Stimulated activated effector memory CD8-positive, alpha-beta T cell treated with anti-CD3 and anti-CD28 coated beads, Interleukin-12 subunit alpha, Interleukin-12 subunit beta, amount 100 ng/mL, for 72 hours (primary cell): ENCODE results near the gene SPA17.

Experiments used
- ATAC-seq: fragments of 150-1000 bp; cut with Tn5 transposase; 2 replicates; pipeline ENCODE4 v1.10.0; 2021
- DNase-seq, 2 donors: peaks; one replicate each; pipeline ENCODE4 v3.0.0; 2021 to 2022; ENCODE audit warnings: low spot score in 2 of 2
- H3K27ac Mint-ChIP-seq: one replicate; pipeline ENCODE4 v1.8.0; 2022; ENCODE audit warnings: mild to moderate bottlenecking, mixed read lengths
- H3K36me3 Mint-ChIP-seq: one replicate; pipeline ENCODE4 v1.8.0; 2022; ENCODE audit warnings: mild to moderate bottlenecking, mixed read lengths
- H3K4me1 Mint-ChIP-seq: one replicate; pipeline ENCODE4 v1.8.0; 2022; ENCODE audit warnings: mixed read lengths
- H3K4me3 Mint-ChIP-seq: one replicate; pipeline ENCODE4 v1.8.0; 2022; ENCODE audit warnings: mild to moderate bottlenecking, mixed read lengths
- H3K9me3 Mint-ChIP-seq: one replicate; pipeline ENCODE4 v1.8.0; 2022; ENCODE audit warnings: mixed read lengths

SPA17 gene

DNA sequence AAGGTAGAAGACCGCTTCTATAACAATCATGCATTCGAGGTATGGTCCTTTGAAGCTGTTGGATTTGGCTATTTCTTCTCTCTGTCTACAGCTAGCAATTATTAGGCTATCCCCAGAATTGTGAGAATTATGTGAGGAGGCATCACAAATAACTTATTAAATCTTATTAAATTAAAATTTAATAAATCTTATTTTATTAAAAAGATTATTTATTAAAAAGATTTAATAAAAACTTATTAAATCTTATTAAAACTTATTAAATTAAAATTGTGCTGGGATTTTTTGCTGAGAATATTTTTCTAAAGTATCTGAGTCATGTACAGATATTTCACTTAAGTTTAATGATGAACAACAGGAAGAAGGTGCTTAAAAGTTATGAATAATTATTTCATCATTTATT, 7.7 kb downstream of the SPA17 start:
- Mint-ChIP-seq H3K4me1 (no peaks in the 10 kb centered on the region), H3K36me3 (no peaks in the 10 kb centered on the region), H3K27ac (no peak overlapping the region), H3K9me3 (peaks cover 9% of the 10 kb centered on the region), H3K4me3 (no peak overlapping the region)
- DNase-seq = no peak
- no peak for ATAC-seq

DNA sequence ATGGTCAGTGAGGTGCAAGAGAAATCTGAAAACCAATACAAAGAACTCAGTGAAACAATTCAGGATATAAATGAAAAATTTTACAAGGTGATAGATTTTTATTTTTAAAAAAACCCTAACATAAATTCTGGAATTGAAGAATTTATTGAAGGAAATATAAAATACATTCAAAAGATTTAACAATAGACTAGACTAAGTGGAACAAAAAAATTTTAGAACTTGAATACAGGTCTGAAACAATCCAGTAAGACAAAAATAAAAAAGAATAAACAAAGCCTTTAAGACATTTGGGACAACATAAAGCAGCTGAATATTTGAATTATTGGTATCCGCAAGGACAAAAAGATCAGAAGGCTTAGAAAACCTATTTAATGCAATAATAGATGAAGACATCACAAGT, 8.7 kb downstream of the SPA17 start:
- no peaks in the 10 kb centered on the region for H3K4me1 Mint-ChIP-seq
- DNase-seq (no peak), ATAC-seq (no peak)
- peaks cover 13% of the 10 kb centered on the region for H3K9me3 Mint-ChIP-seq
- no peak overlapping the region for H3K4me3 Mint-ChIP-seq
- no peak overlapping the region for H3K27ac Mint-ChIP-seq
- no peaks in the 10 kb centered on the region for H3K36me3 Mint-ChIP-seq

DNA sequence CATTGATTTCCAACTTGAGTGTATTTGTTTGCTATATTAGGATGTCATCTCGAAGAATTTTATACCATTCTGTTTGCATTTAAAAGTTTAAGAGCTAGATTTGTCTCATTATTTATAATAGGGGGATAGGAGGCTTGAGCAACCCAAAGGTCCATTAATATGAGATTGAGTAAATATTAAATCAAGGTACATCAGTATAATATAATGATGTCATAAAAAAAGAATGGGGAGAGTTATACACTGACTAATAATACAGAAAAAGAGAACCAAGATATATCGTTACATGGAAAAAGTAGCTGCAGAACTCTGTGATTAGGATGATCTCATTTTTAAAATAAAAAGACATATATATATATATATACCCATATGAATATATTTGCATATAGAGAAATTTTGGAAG, 19.4 kb downstream of the SPA17 start:
- no peak overlapping the region for H3K27ac Mint-ChIP-seq
- no peak overlapping the region for H3K4me3 Mint-ChIP-seq
- no peaks in the 10 kb centered on the region for H3K36me3 Mint-ChIP-seq
- ATAC-seq = no peak
- no peak for DNase-seq
- H3K4me1 Mint-ChIP-seq = no peaks in the 10 kb centered on the region
- H3K9me3 Mint-ChIP-seq = no peaks in the 10 kb centered on the region

DNA sequence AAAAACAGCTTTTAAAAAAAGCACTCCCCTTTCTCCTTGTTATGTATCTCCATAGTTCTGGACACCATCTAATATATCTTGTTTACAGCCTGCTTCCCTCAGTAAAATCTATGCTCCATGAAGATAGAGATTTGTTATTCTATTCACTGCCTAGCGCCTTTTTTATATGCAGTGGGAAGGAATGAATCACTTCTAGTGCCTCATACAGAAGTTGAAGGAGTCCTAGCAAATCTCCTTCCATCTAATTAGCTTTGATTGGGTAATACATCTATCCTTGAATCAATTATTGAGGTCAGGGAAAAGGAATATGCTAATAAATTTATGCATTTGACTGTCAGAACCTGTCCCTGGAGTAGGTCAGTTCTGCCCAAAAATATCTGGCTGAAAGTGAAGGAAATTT, 25.8 kb downstream of the SPA17 start:
- no peaks in the 10 kb centered on the region for H3K4me1 Mint-ChIP-seq
- no peak for DNase-seq

DNA sequence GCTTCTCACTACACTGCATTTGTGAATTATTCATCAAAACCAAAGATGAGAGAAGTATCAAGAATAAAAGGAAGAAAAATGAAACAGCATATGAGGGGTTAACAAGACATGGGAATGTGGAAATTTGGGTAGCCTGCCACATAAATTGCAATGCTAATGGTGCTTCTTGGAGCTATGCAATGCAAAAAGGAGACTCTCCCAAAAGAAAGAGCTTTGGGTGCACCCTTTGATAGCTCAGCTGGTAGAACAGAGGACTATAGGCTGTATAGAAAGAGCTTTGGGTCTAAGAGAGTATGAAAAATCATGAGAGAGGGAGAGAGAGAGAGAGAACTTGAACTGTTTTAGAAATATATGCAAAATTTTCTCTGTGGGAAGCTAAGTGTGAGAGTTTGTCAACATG, 26.3 kb downstream of the SPA17 start:
- H3K4me1 Mint-ChIP-seq = no peaks in the 10 kb centered on the region
- H3K9me3 Mint-ChIP-seq = no peaks in the 10 kb centered on the region
- no peak for ATAC-seq
- no peak for DNase-seq
- H3K36me3 Mint-ChIP-seq = no peaks in the 10 kb centered on the region
- H3K4me3 Mint-ChIP-seq = no peak overlapping the region
- no peak overlapping the region for H3K27ac Mint-ChIP-seq

More for the DNA sequence above, 25.8 kb downstream of the SPA17 start:
- Mint-ChIP-seq H3K27ac (no peak overlapping the region), H3K4me3 (no peak overlapping the region), H3K36me3 (no peaks in the 10 kb centered on the region), H3K9me3 (no peaks in the 10 kb centered on the region)
- no peak for ATAC-seq

DNA sequence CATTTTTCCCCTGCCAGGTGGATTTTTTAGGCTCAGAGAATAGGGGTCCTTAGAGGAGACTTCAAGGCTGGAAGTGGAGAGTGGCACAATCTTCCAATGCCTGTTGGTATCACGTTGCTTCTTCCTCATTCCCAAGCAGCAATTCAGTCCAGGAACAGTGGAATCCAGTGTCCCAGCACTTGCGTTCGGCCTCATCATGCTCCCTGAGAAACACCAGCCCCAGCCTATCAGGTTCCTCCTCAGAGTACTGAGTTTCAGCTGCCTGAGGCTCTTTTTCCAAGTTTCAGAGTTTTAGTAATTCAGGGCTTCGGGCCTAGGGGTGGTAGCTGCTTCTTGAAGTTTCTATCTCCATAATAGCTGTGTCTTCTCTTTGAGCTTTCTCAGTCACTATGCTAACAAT, 34.1 kb downstream of the SPA17 start:
- DNase-seq (no peak), ATAC-seq (no peak)
- Mint-ChIP-seq H3K9me3 (peaks cover 3% of the 10 kb centered on the region), H3K4me1 (no peaks in the 10 kb centered on the region), H3K36me3 (no peaks in the 10 kb centered on the region), H3K4me3 (no peak overlapping the region), H3K27ac (no peak overlapping the region)

DNA sequence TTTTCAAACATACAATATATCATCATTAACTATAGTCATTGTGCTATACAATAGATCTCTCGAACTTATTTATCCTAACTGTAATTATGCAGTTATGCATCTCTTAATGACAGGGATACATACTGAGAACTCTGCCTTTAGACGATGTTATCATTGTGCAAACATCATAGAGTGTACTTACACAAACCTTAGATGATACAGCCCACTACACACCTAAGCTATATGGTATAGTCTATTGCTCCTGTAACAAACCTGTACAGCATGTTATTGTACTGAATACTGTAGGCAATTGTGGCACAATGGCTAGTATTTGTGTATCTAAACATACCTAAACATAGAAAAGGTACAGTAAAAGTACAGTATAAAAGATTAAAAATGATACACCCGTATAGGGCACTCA, 38.7 kb downstream of the SPA17 start:
- peaks cover 2% of the 10 kb centered on the region for H3K4me1 Mint-ChIP-seq
- H3K4me3 Mint-ChIP-seq = no peak overlapping the region
- H3K36me3 Mint-ChIP-seq = no peaks in the 10 kb centered on the region
- H3K9me3 Mint-ChIP-seq = peaks cover 3% of the 10 kb centered on the region
- DNase-seq (no peak), ATAC-seq (no peak)
- H3K27ac Mint-ChIP-seq = no peak overlapping the region

DNA sequence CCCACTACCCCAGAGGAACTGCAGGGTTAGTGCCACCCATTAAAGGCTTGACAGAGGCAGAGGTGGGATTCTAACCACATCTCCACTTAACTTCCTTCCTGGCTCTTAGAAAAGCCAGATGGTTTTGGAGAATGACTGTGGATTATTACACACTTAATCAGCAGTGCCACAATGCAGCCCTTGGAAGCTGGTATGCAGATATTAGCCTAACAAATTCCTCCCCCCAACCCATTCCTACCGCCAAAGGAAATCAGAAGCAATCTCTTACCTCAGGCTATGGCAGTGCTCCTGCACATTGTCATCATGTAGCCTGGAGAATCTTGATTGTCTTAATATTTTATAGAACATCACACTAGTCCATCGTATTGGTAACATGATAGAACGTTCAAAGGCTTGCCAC, 42.9 kb downstream of the SPA17 start:
- ATAC-seq (no peak), DNase-seq (no peak)
- Mint-ChIP-seq H3K4me1 (peaks cover 15% of the 10 kb centered on the region), H3K9me3 (no peaks in the 10 kb centered on the region), H3K4me3 (no peak overlapping the region), H3K27ac (no peak overlapping the region), H3K36me3 (peaks cover 3% of the 10 kb centered on the region)

DNA sequence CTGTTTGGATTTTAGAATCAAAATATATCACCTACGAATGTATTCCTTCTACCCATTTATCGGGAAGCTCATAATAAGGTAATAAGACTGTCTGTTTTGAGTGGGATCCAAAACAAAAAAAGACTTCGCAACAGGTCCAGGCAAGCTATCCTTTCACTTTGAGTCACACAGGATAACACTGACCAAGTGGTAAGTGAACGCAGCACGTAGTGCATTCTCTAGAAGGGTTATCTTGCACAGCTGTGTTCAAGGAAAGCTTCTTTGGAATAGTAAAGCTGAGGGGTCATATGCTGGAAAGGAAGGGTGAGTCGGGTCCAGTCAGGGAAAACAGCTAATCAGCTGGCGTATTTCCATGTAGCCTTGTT, 43.7 kb downstream of the SPA17 start:
- no peak for DNase-seq
- no peak for ATAC-seq
- H3K4me1 Mint-ChIP-seq = peaks cover 15% of the 10 kb centered on the region
- no peaks in the 10 kb centered on the region for H3K9me3 Mint-ChIP-seq
- peak overlapping the region; percentile 63 for H3K4me3 Mint-ChIP-seq
- peaks cover 4% of the 10 kb centered on the region for H3K36me3 Mint-ChIP-seq
- H3K27ac Mint-ChIP-seq = peak overlapping the region; percentile 51

DNA sequence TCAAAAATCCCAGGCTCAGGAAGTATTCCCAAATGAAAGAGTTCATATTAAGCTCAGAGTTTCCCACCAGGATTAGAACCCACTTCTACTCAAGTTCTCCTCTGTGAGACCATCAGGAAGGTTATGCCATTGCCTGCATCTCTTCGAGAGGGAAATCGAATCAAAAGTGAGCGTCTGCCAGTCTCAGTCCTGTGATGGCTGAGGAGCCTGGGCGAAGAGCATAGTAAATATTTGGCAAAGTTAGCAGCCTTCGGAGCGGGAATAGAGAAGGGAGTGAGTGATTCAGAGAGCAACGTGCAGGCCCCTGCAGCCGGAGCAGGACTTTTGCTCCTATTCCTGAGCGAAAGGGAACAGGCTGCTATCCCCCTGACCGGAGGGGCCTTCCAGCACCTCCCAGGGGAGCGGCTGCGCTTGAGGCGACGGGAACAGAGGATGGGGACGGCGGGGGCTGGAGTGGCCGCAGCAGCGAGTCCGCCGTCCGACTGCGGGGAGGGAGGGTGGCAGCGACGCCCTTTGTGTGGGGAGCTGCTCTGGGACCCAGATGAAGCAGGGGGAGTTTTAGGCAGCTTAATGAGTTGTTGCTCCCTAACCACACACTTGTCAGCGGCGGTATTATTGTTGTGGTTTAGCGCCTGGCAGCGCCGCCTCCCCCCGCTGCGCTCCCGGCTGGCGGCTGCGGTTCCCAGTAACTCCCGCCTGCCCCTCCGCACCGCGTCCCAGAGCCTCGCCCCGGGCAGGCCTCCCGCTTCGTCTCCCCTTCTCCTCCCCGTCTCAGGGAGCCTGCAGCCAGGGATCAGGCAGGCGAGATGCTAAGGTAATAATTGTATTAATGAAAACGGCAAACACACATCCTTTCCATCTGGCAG, 44.3 kb downstream of the SPA17 start:
- Mint-ChIP-seq H3K27ac (peak overlapping the region; percentile 51), H3K36me3 (peaks cover 4% of the 10 kb centered on the region), H3K4me3 (peak overlapping the region; percentile 63), H3K9me3 (no peaks in the 10 kb centered on the region), H3K4me1 (peaks cover 15% of the 10 kb centered on the region)
- ATAC-seq (peak; percentile 54), DNase-seq (no peak)

DNA sequence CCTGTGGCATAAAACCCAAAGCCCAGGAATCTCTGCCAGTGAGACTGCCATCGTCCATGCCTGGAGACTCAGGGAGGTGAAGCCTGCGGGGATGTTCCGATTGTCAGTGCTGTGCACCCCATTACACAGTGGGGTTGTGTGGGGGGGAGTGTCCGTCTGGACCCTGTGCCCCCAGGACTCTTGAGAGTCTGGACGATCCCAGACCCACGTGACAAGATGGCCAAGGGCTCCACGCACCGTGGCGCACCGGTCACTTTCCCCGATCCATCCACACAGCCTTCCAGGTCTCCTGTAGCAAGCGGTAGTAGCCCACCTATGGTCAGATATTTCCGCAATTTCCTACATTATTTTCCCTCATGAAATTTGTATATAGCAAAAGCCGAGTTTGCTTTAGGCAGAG, 45.1 kb downstream of the SPA17 start:
- Mint-ChIP-seq H3K4me1 (peaks cover 15% of the 10 kb centered on the region), H3K4me3 (peak overlapping the region; percentile 63), H3K9me3 (no peaks in the 10 kb centered on the region), H3K36me3 (peaks cover 4% of the 10 kb centered on the region), H3K27ac (no peak overlapping the region)
- DNase-seq = no peak
- ATAC-seq = no peak

DNA sequence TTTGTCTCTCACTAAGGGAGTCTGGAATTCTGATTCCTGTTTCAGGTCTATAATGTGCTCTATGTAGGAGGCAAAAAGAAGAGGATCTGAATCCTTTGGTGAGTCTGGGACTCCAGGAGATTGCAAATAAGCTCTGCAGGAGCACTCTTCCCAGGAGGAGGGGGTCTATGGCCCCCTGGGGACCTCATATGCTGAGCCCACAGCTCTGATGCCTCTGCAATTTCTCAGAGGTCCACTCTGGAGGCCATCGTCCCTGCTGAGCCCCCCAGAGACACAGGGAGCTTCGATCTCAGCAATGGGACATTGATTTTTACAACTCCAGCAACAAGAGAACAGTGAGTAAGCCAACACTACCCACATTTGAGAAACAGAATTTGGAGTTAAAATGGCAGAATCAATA, 45.8 kb downstream of the SPA17 start:
- peaks cover 4% of the 10 kb centered on the region for H3K36me3 Mint-ChIP-seq
- peaks cover 15% of the 10 kb centered on the region for H3K4me1 Mint-ChIP-seq
- ATAC-seq (no peak), DNase-seq (no peak)
- no peak overlapping the region for H3K27ac Mint-ChIP-seq
- H3K9me3 Mint-ChIP-seq = no peaks in the 10 kb centered on the region
- H3K4me3 Mint-ChIP-seq = no peak overlapping the region

DNA sequence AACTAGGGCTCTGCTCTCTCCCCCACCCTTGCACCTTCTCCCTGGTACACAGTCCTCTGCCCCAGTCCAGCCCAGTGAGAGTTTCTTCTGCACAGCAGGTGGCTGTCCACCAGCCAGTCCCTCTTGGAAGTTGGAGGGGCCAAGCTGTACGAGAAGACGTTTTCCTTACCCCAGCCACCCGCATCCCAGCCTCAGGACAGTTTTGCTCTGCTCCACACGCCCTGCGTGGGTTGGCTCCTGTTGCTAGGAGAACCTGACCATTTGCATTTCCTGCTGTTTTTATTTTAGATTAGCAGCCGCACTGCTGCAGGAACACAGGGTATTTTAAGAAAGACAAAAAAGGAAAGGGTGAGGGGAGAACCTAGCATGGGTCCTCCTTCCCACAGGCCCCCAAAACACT, 48.5 kb downstream of the SPA17 start:
- H3K36me3 Mint-ChIP-seq = peaks cover 4% of the 10 kb centered on the region
- peaks cover 22% of the 10 kb centered on the region for H3K4me1 Mint-ChIP-seq
- no peak overlapping the region for H3K27ac Mint-ChIP-seq
- no peaks in the 10 kb centered on the region for H3K9me3 Mint-ChIP-seq
- DNase-seq (no peak), ATAC-seq (no peak)
- no peak overlapping the region for H3K4me3 Mint-ChIP-seq

DNA sequence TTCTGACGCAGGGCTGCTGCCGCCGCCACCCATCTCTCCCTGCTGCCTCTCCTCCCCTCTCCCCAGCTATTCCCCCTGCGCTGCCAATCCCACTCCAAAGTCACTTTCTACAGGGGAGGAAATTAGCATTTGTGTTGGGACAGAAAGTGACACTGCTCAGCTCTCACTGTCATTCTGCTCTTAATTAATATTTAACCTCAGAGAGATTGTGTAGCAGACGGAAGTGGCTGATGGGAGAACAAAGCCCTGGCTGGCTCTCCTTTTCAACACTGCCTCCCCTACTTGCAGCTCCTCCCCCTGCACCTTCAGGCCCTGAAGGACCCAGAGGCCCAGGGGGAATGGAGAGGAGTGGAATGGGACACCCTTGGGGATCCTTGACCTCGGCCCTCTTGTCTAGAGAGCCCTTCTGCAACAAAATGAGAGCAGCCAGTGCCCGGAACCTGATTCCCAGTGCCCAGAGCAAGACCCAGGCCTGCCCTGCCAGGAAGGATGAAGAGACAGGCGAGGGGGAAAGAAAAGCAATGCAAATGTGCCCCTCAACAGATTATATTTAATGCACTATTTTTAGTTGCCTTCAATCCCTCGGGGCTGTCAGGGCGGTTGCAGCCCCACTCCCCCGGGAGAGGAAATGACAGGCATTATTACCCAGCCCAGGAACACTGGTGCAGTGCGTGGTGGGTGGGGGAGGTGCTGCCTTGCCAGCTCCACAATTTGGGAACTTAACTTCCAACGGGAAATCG, 51.4 kb downstream of the SPA17 start:
- H3K27ac Mint-ChIP-seq = no peak overlapping the region
- peaks cover 4% of the 10 kb centered on the region for H3K36me3 Mint-ChIP-seq
- no peak for ATAC-seq
- no peak for DNase-seq
- peaks cover 8% of the 10 kb centered on the region for H3K4me1 Mint-ChIP-seq
- H3K9me3 Mint-ChIP-seq = no peaks in the 10 kb centered on the region
- no peak overlapping the region for H3K4me3 Mint-ChIP-seq

DNA sequence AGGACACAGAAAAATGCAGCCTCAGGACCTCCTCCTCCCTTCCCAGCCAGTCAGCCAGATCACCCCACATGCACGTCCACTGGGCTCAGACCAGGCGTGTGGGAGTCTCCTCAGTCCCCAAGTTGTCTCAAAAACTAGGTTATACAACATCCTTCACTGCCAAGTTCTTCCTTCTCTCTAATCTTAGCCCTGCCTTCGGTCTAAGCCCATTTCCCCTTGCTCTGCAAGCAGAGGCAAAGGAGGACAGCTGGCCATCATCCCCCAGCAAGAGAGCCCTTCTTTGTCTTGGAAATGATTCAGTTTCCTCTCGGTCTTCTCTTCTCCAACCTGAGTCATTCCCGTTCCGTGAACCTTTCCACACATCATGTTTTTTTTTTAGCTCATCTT, 52.0 kb downstream of the SPA17 start:
- Mint-ChIP-seq H3K4me1 (peaks cover 8% of the 10 kb centered on the region), H3K27ac (no peak overlapping the region), H3K36me3 (peaks cover 4% of the 10 kb centered on the region), H3K4me3 (no peak overlapping the region), H3K9me3 (no peaks in the 10 kb centered on the region)
- no peak for DNase-seq
- no peak for ATAC-seq

DNA sequence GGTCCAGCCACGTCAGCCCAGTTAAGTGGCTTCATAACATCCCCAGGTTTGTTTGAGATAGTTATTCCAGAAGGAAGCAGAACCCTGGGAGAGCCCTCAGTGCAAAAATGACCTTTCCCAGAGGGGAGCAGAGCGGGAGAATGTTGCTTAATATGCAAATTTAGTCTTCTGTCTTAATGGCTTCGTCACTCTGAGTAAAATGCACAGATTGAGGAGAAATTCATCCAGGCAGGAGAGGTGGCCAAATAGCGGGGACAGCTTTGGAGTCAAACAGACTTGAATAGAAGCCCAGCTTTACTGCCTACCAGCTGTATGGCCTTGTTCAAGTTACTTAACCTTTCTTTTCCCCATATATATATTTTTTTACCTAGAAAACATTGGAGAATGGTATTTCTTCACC, 53.8 kb downstream of the SPA17 start:
- ATAC-seq (no peak), DNase-seq (no peak)
- Mint-ChIP-seq H3K27ac (no peak overlapping the region), H3K4me1 (peaks cover 8% of the 10 kb centered on the region), H3K4me3 (no peak overlapping the region), H3K9me3 (no peaks in the 10 kb centered on the region), H3K36me3 (no peaks in the 10 kb centered on the region)
